HCT116 (cell line): ENCODE data around the gene SETDB1. TPM values are rescaled to one million over a fixed set of nuclear protein-coding genes. Genes with fewer than 3 reads are reported as not detected.

Experiments
- ATAC-seq: fragments of 200-7000 bp; cut with Tn5 transposase; 2 replicates; pipeline ENCODE4 v1.9.1; 2020; ENCODE audit warnings: mild to moderate bottlenecking, moderate library complexity
- BruUV-seq: library from RNA; stranded (reverse); fragments of 400-500 nt; replicated peaks from 2 replicates; lab custom pipeline; 2021; lab: Mats Ljungman, UMichigan
- CTCF ChIA-PET: fragments of 300-600 bp; sonication (Branson Sonifier 250); formaldehyde crosslinking; loops from one replicate; lab custom pipeline; 2021; ENCODE audit warnings: antibody characterized with exemption; lab: Charles Lee
- POLR2A ChIA-PET: fragments of 300-600, 350-600 bp; sonication (Branson Sonifier 250); formaldehyde crosslinking; loops from one replicate; lab custom pipeline; 2021; ENCODE audit warnings: antibody characterized with exemption; lab: Charles Lee
- RAD21 ChIA-PET, 2 experiments: fragments of 300-600 bp; sonication (Branson Sonifier 250); formaldehyde crosslinking; loops; one replicate each; lab custom pipeline; 2023; ENCODE audit warnings: low total read pairs in 2 of 2; ENCODE audit not compliant: uncharacterized antibody in 2 of 2, unreplicated experiment in 2 of 2, low non-redundant PET in 1 of 2; lab: Charles Lee
- DNase-seq: peaks from one replicate; pipeline ENCODE4 v3.0.0-alpha.2; 2010; ENCODE audit warnings: low read depth, low spot score
- H2AFZ ChIP-seq: fragments of 200-600 bp; shearing (Covaris generic), sonication (generic); 2 replicates; pipeline ENCODE4 v1.6.1; 2017; ENCODE audit warnings: low read depth, mixed run types, mixed read lengths, antibody characterized with exemption, low read length; ENCODE audit not compliant: poor library complexity, severe bottlenecking
- H3K27ac ChIP-seq: 2 replicates; pipeline ENCODE4 v1.5.1; 2012; ENCODE audit warnings: low read depth, low read length
- H3K27me3 ChIP-seq: fragments of 200-600 bp; sonication (generic); 2 replicates; pipeline ENCODE4 v1.6.1; 2016; ENCODE audit warnings: mixed run types, low read length, mixed read lengths; ENCODE audit not compliant: insufficient read depth
- H3K36me3 ChIP-seq, 2 experiments: fragments of 200-500 bp in 1 of 2; fragments of 200-600 bp in 1 of 2; sonication (Bioruptor generic) in 1 of 2; sonication (generic) in 1 of 2; 2 replicates each; pipeline versions ENCODE4 v1.5.1 to v1.6.1; 2014 to 2016; ENCODE audit warnings: low read length in 2 of 2, inconsistent platforms in 1 of 2, mixed read lengths in 1 of 2, mixed run types in 1 of 2; ENCODE audit not compliant: insufficient read depth in 2 of 2, control insufficient read depth in 1 of 2
- H3K4me1 ChIP-seq, 2 experiments: fragments of 200-600 bp in 1 of 2; sonication (generic) in 1 of 2; 2 replicates each; pipeline versions ENCODE4 v1.5.1 to v1.6.1; 2012 to 2017; ENCODE audit warnings: low read length in 2 of 2, inconsistent platforms in 1 of 2, mild to moderate bottlenecking in 1 of 2, mixed read lengths in 1 of 2, mixed run types in 1 of 2, moderate library complexity in 1 of 2; ENCODE audit not compliant: insufficient read depth in 2 of 2, control insufficient read depth in 1 of 2
- H3K4me2 ChIP-seq: fragments of 200-600 bp; sonication (generic); 2 replicates; pipeline ENCODE4 v1.6.1; 2017; ENCODE audit warnings: mixed run types, low read length, mixed read lengths
- H3K4me3 ChIP-seq, 2 experiments: fragments of 200-600 bp in 1 of 2; sonication (generic) in 1 of 2; replicated peaks in 1 of 2; 2 replicates each; pipeline ENCODE4 v1.5.1; 2011 to 2016; ENCODE audit warnings: low read length in 2 of 2, control low read depth in 1 of 2, low read depth in 1 of 2, mild to moderate bottlenecking in 1 of 2, mixed read lengths in 1 of 2, mixed run types in 1 of 2
- H3K79me2 ChIP-seq: fragments of 200-600 bp; sonication (generic); 2 replicates; pipeline ENCODE4 v1.6.1; 2017; ENCODE audit warnings: mild to moderate bottlenecking, mixed run types, low read length, moderate library complexity, mixed read lengths; ENCODE audit not compliant: insufficient read depth
- H3K9ac ChIP-seq: fragments of 200-600 bp; sonication (generic); 2 replicates; pipeline ENCODE4 v1.6.1; 2016; ENCODE audit warnings: low read length, mixed read lengths
- H3K9me2 ChIP-seq: fragments of 200-600 bp; sonication (generic), shearing (Covaris generic); 2 replicates; pipeline ENCODE4 v1.6.1; 2017; ENCODE audit warnings: mixed run types, mild to moderate bottlenecking, moderate library complexity; ENCODE audit not compliant: insufficient read depth
- H3K9me3 ChIP-seq, 2 experiments: fragments of 200-500 bp in 1 of 2; fragments of 200-600 bp in 1 of 2; sonication (Bioruptor generic) in 1 of 2; sonication (generic) in 1 of 2; 2 replicates each; pipeline ENCODE4 v1.6.1; 2014 to 2017; ENCODE audit warnings: low read length in 2 of 2, mixed read lengths in 2 of 2, inconsistent platforms in 1 of 2, low read depth in 1 of 2, mild to moderate bottlenecking in 1 of 2, mixed run types in 1 of 2, moderate library complexity in 1 of 2; ENCODE audit not compliant: control insufficient read depth in 1 of 2, insufficient read depth in 1 of 2
- H4K20me1 ChIP-seq: fragments of 200-600 bp; sonication (generic), shearing (Covaris generic); 2 replicates; pipeline ENCODE4 v1.6.1; 2017; ENCODE audit warnings: mixed run types, mild to moderate bottlenecking, moderate library complexity; ENCODE audit not compliant: insufficient read depth
- CBX3 ChIP-seq: IDR thresholded peaks from 2 replicates; pipeline ENCODE4 v1.6.1; 2012; ENCODE audit warnings: low read depth
- CEBPB ChIP-seq: IDR thresholded peaks from 2 replicates; pipeline ENCODE4 v1.6.1; 2012; ENCODE audit warnings: low read depth
- EGR1 ChIP-seq: IDR thresholded peaks from 2 replicates; pipeline ENCODE4 v1.6.1; 2012; ENCODE audit warnings: low read depth
- ELF1 ChIP-seq: IDR thresholded peaks from 2 replicates; pipeline ENCODE4 v1.6.1; 2012; ENCODE audit warnings: low read depth, borderline replicate concordance
- EZH2 ChIP-seq: fragments of 200-600 bp; sonication (generic); IDR thresholded peaks from 2 replicates; pipeline ENCODE4 v1.6.1; 2017; ENCODE audit warnings: antibody characterized with exemption, mixed run types
- FOSL1 ChIP-seq: IDR thresholded peaks from 2 replicates; pipeline ENCODE4 v1.6.1; 2012; ENCODE audit warnings: low read depth
- JUND ChIP-seq: IDR thresholded peaks from 2 replicates; pipeline ENCODE4 v1.6.1; 2012
- POLR2AphosphoS5 ChIP-seq: IDR thresholded peaks from 2 replicates; pipeline ENCODE4 v1.6.1; 2011; ENCODE audit warnings: mild to moderate bottlenecking, low read depth, low read length, moderate library complexity
- REST ChIP-seq: IDR thresholded peaks from 2 replicates; pipeline ENCODE4 v1.6.1; 2012; ENCODE audit warnings: low read depth
- SIN3A ChIP-seq: IDR thresholded peaks from 2 replicates; pipeline ENCODE4 v1.6.1; 2012; ENCODE audit warnings: low read depth
- SRF ChIP-seq: IDR thresholded peaks from 2 replicates; pipeline ENCODE4 v1.6.1; 2012; ENCODE audit warnings: low read depth
- ZFX ChIP-seq: fragments of 450-650 bp; IDR thresholded peaks from 2 replicates; pipeline ENCODE4 v1.6.1; 2017
- ZNF274 ChIP-seq: fragments of 200-500 bp; sonication (Bioruptor generic); IDR thresholded peaks from 2 replicates; pipeline ENCODE4 v1.6.1; 2014; ENCODE audit warnings: mild to moderate bottlenecking, low read depth, low read length, inconsistent platforms
- intact Hi-C: fragments of 100-400 bp; cut with micrococcal nuclease; formaldehyde crosslinking; loops from 2 replicates; pipeline ENCODE4 v1.10.0; 2022
- total RNA-seq: library from RNA; stranded (reverse); gene quantifications from one replicate; pipeline ENCODE4 v1.2.1, GENCODE V29; 2021; ENCODE audit not compliant: unreplicated experiment
- TF ChIP-seq, protein P1 (sequence below): IDR thresholded peaks from 2 replicates; pipeline ENCODE4 v1.6.1; 2012

The SETDB1 gene
- total RNA-seq, 1 experiment from 2014 or later: 54.3 TPM

- no peak for TF ChIP-seq REST
- no peak for TF ChIP-seq FOSL1
- no peak for TF ChIP-seq ZNF274
- no peak for TF ChIP-seq SRF
- TF ChIP-seq ZFX: no peak
Measured at GRCh38 chr1:150999926-151000325, 73.8 kb downstream of the SETDB1 start (continued).

- Histone ChIP-seq H4K20me1 (no peaks in the 10 kb centered on the region), H3K36me3 (no peaks in the 10 kb centered on the region), H3K27me3 (no peaks in the 10 kb centered on the region), H3K4me1 (peaks cover 7 to 38% of the 10 kb centered on the region in 2 experiments; a peak in 3 of 4 replicates), H3K4me3 (no peak overlapping the region), H3K9me3 (no peaks in the 10 kb centered on the region), H3K79me2 (no peaks in the 10 kb centered on the region), H2AFZ (no peak overlapping the region), H3K9me2 (no peaks in the 10 kb centered on the region), H3K4me2 (no peak overlapping the region), H3K9ac (no peak overlapping the region), H3K27ac (no peak overlapping the region)
- CTCF ChIA-PET: no interaction called here
- DNase-seq (no peak), ATAC-seq (no peak)
- intact Hi-C loops: no loop called here
- no peak for TF ChIP-seq SIN3A
- TF ChIP-seq CEBPB: no peak
- no peak for TF ChIP-seq EGR1
- TF ChIP-seq CBX3: no peak
- no peak for TF ChIP-seq JUND
- TF ChIP-seq ELF1: no peak
- TF ChIP-seq POLR2AphosphoS5: no peak
- TF ChIP-seq, protein P1, sequence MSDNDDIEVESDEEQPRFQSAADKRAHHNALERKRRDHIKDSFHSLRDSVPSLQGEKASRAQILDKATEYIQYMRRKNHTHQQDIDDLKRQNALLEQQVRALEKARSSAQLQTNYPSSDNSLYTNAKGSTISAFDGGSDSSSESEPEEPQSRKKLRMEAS: no peak
- no peak for TF ChIP-seq EZH2
- POLR2A ChIA-PET: no interaction called here
- no TSS peak for BruUV-seq
- RAD21 ChIA-PET: no interaction called here
Measured at GRCh38 chr1:151000408-151000807, 74.2 kb downstream of the SETDB1 start.
